GM21786 (cell line): Measurements from ENCODE around the gene H2BK1.

Experiments
- ATAC-seq: cut with Tn5 transposase; IDR thresholded peaks from one replicate; pipeline ENCODE4 v1.9.1; 2021; ENCODE audit not compliant: unreplicated experiment

The H2BK1 gene

DNA sequence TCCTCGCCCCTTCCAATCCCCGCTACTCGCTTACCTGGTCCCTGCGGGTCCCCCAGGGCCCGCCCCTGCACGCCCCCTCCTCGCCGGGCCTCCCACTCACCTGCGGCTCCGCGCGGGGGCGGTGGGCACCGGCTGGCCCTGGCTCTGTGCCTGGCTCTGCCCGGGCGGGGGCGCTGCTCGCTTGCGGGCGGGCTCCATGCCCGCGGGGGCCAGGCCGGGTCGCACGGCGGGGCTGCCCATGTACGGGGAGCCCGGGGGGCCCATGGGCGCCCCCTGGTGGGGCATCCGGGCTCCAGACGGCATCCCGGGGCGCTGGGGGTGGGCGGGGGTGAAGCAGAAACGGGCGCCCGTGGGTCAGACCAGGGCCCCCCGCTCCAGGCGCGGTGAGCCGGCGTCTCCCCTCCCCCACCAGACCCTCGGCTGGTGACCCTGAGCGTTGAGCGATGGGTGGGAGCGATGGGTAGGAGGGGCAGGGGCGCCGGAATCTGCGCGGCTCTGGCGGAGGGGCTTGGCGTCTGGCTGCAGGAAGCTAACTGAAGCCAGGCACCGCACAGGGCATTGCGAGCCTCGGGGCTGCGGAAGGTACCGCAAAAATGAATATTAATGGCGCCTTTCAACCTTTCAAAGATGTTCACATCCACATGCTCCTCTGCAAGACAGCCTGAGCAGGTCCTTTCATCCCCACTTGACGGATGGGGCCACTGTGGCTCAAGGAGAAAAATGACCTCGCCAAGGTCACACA lies 35.2 kb upstream of the H2BK1 start:
- ATAC-seq = no peak

GRCh38 chr7:151244841-151245346 lies 34.6 kb upstream of the H2BK1 start:
- ATAC-seq = no peak

- ATAC-seq = no peak
Measured at GRCh38 chr7:151244196-151244840, 34.0 kb upstream of the H2BK1 start.

DNA sequence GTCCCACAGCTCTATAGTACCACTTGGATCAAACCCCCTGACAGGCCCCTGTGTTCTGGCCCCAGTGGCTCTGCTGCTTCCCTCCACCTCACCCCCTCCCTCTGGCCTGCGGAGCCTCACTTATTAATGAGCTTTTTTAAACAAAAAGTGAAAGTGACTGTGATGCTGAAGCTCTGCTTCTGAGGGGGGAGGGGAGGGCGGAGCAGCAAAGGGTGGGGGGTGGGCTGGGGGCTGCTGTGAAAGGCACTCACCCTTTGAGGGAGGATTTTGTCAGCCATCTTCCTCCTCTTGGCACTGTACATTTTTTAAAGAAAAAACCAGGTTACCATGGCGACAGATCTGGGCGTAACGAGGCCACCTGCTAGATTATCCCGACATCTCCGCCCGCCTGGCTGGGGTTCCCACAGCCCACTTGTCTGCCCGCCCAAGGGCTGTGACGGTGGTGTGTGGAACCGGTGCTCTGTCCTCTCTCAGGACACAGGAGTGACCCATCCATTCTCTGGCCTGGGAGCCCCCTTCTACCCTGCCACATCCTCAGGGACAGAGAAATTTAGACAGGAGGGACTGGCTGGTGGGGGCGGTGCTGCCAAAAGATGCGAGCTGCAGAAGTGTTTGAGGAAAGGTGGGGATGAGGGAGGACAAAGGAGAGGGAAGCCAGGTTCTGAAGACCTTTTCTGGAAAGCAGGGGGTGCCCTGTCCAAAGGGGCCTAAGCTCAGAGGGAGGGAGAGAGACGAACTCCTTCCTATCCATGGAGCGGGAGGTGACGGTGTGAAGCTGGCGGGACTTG lies 33.3 kb upstream of the H2BK1 start:
- ATAC-seq = no peak

DNA sequence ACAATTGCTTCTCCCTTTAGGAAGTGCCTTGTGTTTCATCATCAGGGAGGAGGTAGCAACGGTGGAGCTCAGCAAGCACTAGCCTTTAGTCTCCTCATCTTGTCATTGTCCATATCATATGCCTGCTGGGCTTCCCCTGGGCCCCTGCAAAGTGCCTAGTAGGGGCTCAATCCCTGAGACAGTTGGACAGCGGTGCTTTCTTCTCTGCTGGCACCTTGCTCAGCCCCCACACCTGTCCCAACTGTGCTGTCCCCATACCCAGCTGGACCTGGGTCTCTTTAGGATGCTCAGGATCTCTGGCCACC lies 32.7 kb upstream of the H2BK1 start:
- ATAC-seq = no peak

- ATAC-seq = no peak
Measured at GRCh38 chr7:151242159-151243044, 32.1 kb upstream of the H2BK1 start.

DNA sequence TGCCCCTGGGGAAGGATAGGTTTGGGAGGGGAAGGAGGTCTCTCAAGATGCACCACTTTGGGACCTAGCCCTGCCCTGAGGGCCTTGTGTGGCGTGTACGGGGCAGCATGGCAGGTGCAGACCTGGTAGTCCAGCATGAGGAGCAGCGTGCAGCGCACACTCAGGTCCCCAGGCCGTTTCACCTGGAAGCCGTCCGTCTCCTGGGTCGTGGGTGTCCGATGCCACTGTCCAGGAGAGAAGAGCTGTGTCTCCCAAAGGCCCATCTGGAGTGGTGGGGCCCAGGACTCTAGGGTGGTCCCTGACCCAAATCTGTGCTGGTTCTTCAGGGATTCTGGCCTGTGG lies 31.4 kb upstream of the H2BK1 start:
- no peak for ATAC-seq

GRCh38 chr7:151240942-151241754 lies 30.9 kb upstream of the H2BK1 start:
- ATAC-seq = no peak

DNA sequence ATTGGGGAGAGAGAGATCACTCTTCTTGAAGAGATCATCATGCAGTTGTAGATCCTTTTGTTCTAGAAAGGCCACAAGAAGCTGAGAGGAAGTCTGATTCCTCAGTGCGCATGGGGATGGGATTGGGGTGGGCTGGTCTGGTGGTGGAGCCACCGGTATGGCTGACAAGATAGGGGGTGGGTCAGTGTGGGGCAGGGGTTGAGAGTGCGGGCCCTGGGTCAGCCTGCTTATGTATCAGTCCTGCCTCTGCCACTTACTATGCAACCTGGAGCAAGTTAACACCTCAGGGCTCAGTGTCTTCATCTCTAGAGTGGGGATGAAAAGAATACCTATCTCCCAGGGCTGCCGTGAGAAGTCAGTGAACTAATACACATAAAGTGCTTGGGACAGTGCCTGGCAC lies 30.2 kb upstream of the H2BK1 start:
- no peak for ATAC-seq

DNA sequence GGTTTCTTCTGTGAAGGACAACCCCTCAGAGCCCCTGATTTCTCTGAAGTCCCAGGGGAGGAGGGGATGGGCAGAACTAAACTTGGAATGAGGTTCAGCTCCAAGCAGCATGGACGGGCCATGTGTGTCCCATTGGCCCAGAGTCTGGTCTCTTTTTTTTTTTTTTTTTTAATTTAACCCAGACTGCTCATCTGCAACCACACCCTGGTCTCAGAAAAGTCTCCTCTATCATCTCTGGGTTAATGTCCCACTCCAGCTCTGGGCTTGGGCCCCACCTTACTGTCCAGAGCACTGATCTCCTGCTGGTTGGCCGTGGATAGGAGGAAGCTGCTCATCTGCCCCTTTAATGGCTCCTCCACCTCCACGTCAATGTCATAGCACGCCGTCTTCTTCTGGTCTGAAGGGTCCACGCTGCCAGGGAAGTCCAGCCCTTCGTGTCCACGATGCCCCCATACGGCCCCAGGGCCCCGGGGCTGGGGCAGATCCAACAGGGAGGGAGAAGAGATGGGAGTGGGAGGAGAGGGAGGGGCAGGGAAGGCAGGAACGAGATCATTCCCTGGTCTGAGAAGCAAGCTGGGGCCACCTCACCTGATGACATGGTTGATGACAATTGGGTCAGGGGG lies 29.7 kb upstream of the H2BK1 start:
- ATAC-seq = no peak

- ATAC-seq = peak; percentile 45
Measured at GRCh38 chr7:151238924-151239836, 28.9 kb upstream of the H2BK1 start.

DNA sequence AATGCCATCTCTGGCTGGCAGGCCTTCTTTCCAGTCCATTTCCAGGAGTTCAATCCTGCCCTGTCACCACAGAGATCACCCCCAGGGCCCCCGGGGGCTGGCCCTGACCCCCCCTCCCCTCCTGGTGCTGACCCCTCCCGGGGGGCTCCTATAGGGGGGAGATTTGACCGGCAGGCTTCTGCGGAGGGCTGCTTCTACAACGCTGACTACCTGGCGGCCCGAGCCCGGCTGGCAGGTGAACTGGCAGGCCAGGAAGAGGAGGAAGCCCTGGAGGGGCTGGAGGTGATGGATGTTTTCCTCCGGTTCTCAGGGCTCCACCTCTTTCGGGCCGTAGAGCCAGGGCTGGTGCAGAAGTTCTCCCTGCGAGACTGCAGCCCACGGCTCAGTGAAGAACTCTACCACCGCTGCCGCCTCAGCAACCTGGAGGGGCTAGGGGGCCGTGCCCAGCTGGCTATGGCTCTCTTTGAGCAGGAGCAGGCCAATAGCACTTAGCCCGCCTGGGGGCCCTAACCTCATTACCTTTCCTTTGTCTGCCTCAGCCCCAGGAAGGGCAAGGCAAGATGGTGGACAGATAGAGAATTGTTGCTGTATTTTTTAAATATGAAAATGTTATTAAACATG lies 28.0 kb upstream of the H2BK1 start:
- no peak for ATAC-seq

GRCh38 chr7:151237244-151238189 lies 27.2 kb upstream of the H2BK1 start:
- ATAC-seq = no peak

DNA sequence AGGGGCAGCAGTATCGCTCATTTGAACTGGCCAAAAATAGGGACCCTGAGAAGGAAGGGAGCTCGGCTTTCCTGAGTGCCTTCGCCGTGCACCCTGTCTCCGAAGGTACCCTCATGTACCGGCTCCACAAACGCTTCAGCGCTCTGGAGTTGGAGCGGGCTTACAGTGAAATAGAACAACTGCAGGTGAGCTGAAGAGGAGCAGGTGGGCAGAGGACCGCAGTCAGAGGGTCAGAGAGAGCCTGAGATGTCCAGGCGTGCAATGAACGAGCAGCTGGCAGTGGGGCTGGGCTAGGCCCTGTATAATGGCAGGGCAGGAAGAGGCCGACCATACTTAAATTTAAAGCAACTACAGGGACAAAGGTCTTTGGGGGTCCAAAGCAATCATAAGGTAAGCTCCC lies 26.1 kb upstream of the H2BK1 start:
- no peak for ATAC-seq

DNA sequence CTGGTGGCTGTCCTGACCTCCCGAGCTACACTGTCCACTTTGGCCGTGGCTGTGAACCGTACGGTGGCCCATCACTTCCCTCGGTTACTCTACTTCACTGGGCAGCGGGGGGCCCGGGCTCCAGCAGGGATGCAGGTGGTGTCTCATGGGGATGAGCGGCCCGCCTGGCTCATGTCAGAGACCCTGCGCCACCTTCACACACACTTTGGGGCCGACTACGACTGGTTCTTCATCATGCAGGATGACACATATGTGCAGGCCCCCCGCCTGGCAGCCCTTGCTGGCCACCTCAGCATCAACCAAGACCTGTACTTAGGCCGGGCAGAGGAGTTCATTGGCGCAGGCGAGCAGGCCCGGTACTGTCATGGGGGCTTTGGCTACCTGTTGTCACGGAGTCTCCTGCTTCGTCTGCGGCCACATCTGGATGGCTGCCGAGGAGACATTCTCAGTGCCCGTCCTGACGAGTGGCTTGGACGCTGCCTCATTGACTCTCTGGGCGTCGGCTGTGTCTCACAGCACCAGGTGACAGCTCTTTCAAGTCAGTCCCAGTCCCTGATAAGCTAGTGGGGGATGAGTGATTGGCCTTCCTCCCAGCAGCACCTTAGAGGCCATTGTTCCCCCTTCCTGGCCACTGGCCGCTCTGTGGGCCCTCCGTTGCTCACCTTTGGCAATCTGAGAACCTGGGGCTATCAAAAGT lies 25.0 kb upstream of the H2BK1 start:
- ATAC-seq = no peak

- ATAC-seq = no peak
Measured at GRCh38 chr7:151233804-151234203, 23.5 kb upstream of the H2BK1 start.
